ENCODE data around the gene R3HDM4.

R3HDM4 gene

GRCh38 chr19:875265-875879, 37.6 kb downstream of the R3HDM4 start:
- DNase-seq (ENCODE audit: low read depth), result no peak

- no peak for DNase-seq (ENCODE audit: low read depth)
These were observed 39.4 kb downstream of the R3HDM4 start for GRCh38 chr19:873561-874041.

GRCh38 chr19:873084-873483, 39.9 kb downstream of the R3HDM4 start:
- DNase-seq (ENCODE audit: low read depth), result peak; percentile 71

GRCh38 chr19:872266-872951, 40.6 kb downstream of the R3HDM4 start:
- DNase-seq (ENCODE audit: low read depth), result peak; percentile 74

GRCh38 chr19:871446-872265, 41.4 kb downstream of the R3HDM4 start:
- DNase-seq (ENCODE audit: low read depth), result no peak

GRCh38 chr19:870963-871401, 42.0 kb downstream of the R3HDM4 start:
- DNase-seq (ENCODE audit: low read depth), result no peak

- no peak for DNase-seq (ENCODE audit: low read depth)
These were observed 42.7 kb downstream of the R3HDM4 start for GRCh38 chr19:870314-870713.

- no peak for DNase-seq (ENCODE audit: low read depth)
These were observed 43.5 kb downstream of the R3HDM4 start for GRCh38 chr19:869245-870177.

GRCh38 chr19:868458-869244, 44.4 kb downstream of the R3HDM4 start:
- no peak for DNase-seq (ENCODE audit: low read depth)

- no peak for DNase-seq (ENCODE audit: low read depth)
These were observed 45.1 kb downstream of the R3HDM4 start for GRCh38 chr19:867855-868457.

- no peak for DNase-seq (ENCODE audit: low read depth)
These were observed 45.7 kb downstream of the R3HDM4 start for GRCh38 chr19:867301-867793.

- DNase-seq (ENCODE audit: low read depth), result no peak
These were observed 46.2 kb downstream of the R3HDM4 start for GRCh38 chr19:866769-867300.

- no peak for DNase-seq (ENCODE audit: low read depth)
These were observed 49.8 kb downstream of the R3HDM4 start for GRCh38 chr19:863315-863620.

GRCh38 chr19:862581-863314, 50.3 kb downstream of the R3HDM4 start:
- DNase-seq (ENCODE audit: low read depth), result peak; percentile 67

- peak; percentile 51 for DNase-seq (ENCODE audit: low read depth)
These were observed 51.1 kb downstream of the R3HDM4 start for GRCh38 chr19:861756-862580.

- DNase-seq (ENCODE audit: low read depth), result no peak
These were observed 51.8 kb downstream of the R3HDM4 start for GRCh38 chr19:861141-861755.

GRCh38 chr19:858868-859843, 53.9 kb downstream of the R3HDM4 start, which contains the start of gene CFD:
CFD (plus strand) TSS chr19:859664; CDS start chr19:859690, 26 bp downstream.
- DNase-seq (ENCODE audit: low read depth), result no peak

Measured in activated T-helper 1 cell treated with Interleukin-2 at 50 U/mL for 16 hours (primary cell).